Measurements from ENCODE around the gene SLCO2A1. TPM values are rescaled to one million over a fixed set of nuclear protein-coding genes. Genes with fewer than 3 reads are reported as not detected.

The SLCO2A1 gene
- total RNA-seq, 8 experiments from 2014 or later: 0.16 to 9.0 (median 1.5) TPM

GRCh38 chr3:134068429-134068828 lies 38.7 kb upstream of the SLCO2A1 start:
- Histone ChIP-seq H3K27ac (no peak overlapping the region), H3K4me1 (replicated peaks in 1 of 2) (no peaks in the 10 kb centered on the region), H3K4me3 (no peak overlapping the region)
- in situ Hi-C loops (cut with MboI; ENCODE audit: low pct_unique_long_range_greater_than_20kb in 2 of 9, low sequenced_read_pairs in 9 of 9, unreplicated experiment in 9 of 9): no loop called here
- WGBS, 10 experiments: 90 to 100% (median 100%) methylated on average over 1 to 3 of the region's 7 CpGs; no CpG with 5 or more reads in 5 of the 10 experiments
- ATAC-seq (replicated peaks in 6 of 8): no peak

DNA sequence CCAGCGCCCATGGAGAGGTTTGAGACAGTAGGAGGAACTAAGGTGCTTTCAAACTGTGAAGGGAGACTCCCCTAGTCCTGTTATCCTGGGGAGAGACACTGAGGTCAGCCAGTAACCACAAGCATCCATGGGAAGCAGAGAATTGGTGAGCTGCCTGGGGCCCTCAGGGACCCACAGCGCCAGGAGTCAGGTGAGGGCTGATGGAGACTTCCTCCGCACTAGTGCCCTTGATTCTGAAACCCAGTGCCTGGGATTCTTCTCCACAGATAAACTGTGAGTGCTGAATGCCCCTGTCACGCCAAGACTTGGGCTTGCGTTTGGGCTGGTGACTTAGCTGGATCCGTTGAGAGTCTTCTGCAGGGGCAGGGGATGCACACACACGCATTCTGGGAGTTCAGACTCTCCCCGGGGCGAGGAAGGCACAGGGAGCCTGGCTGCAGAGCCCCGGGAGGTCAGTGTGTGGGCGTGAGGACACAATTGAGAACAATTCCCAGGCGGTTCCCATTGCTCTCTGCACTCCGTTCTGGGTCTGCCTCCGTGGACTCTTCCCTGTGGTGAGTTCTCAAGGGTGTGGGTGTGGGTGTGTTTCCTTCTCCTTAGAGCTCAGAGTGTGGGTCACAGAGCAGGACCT lies 37.9 kb upstream of the SLCO2A1 start:
- Histone ChIP-seq H3K27ac (no peak overlapping the region), H3K4me1 (replicated peaks in 1 of 2) (no peaks in the 10 kb centered on the region), H3K4me3 (no peak overlapping the region)
- in situ Hi-C loops (cut with MboI; ENCODE audit: low pct_unique_long_range_greater_than_20kb in 2 of 9, low sequenced_read_pairs in 9 of 9, unreplicated experiment in 9 of 9): no loop called here
- peak in 1 of 8 experiments; percentile 5 for ATAC-seq (replicated peaks in 6 of 8)
- 40 to 72% (median 60%) methylated on average over 2 to 4 of the region's 14 CpGs; no CpG with 5 or more reads in 5 of the 10 experiments for WGBS, 10 experiments

DNA sequence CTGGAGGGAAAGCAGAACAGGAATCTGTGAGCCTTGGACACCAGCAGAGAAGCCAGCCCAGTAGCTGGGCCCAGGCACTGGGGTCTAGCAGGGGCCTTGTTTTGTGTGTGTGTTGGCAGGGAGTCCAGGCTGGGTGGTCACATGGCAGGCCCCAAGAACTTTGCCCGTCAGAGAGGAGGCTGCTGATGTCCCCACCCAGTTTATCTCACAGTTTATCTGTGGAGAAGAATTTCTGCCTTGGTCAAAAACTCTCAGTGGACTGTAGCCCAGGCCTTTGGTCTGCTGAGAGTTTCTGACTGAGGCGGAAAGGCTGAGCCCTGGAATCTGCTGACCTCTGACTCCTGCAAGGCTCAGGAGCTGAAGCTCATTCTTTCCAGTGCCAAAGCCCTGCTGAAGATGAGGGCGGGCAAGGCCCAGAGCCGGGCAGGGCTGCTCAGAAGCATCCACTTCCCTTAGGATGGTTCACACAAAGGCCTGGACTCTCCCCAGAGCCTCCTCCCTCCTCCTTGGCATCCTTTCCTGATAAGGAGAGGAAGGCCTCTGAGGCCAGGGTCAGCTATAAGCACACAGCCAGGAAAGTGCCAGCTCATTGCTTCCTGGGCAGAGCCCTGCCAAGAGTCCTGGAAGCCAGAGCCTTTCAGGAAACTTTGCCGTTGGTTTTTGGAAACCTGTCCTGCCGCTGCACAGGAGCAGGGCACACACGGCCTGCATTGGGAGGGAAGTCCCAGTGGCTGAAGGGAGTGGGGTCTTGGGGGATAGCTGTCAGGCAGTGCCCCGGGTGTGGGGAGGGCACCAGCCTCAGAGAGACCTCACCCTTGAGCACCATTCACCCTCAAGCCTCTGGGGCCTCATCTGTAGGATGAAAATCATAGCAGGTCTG lies 37.2 kb upstream of the SLCO2A1 start:
- Histone ChIP-seq H3K4me3 (no peak overlapping the region), H3K27ac (no peak overlapping the region), H3K4me1 (replicated peaks in 1 of 2) (no peaks in the 10 kb centered on the region)
- in situ Hi-C loops (cut with MboI; ENCODE audit: low pct_unique_long_range_greater_than_20kb in 2 of 9, low sequenced_read_pairs in 9 of 9, unreplicated experiment in 9 of 9): no loop called here
- peak in 2 of 8 experiments; percentile 9 to 10 for ATAC-seq (replicated peaks in 6 of 8)
- WGBS, 10 experiments: 33 to 100% (median 90%) methylated on average over 1 to 6 of the region's 8 CpGs; no CpG with 5 or more reads in 5 of the 10 experiments

DNA sequence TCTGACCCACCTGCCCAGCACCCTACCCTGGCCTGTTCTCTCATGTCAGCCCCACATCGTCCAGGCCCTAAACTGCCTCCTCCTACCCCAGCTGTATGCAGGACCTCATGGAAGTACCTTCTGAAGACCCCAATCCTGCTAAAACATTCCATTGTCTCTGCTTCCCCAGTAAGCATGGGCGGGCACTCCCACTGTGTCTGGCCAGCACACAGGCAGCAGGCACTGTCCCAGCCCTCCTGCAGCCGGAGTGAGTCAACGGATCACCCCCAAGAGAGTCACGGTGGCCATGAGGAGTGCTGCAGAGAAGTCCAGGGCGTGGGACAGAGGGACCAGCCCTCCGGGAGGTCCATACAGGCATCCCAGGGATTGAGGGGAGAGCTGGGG lies 36.4 kb upstream of the SLCO2A1 start:
- Histone ChIP-seq H3K4me1 (replicated peaks in 1 of 2) (no peaks in the 10 kb centered on the region), H3K27ac (no peak overlapping the region), H3K4me3 (no peak overlapping the region)
- in situ Hi-C loops (cut with MboI; ENCODE audit: low pct_unique_long_range_greater_than_20kb in 2 of 9, low sequenced_read_pairs in 9 of 9, unreplicated experiment in 9 of 9): no loop called here
- ATAC-seq (replicated peaks in 6 of 8): peak in 2 of 8 experiments; percentile 19 to 64
- 0 to 80% (median 55%) methylated on average over 1 to 6 of the region's 7 CpGs; no CpG with 5 or more reads in 7 of the 10 experiments for WGBS, 10 experiments

DNA sequence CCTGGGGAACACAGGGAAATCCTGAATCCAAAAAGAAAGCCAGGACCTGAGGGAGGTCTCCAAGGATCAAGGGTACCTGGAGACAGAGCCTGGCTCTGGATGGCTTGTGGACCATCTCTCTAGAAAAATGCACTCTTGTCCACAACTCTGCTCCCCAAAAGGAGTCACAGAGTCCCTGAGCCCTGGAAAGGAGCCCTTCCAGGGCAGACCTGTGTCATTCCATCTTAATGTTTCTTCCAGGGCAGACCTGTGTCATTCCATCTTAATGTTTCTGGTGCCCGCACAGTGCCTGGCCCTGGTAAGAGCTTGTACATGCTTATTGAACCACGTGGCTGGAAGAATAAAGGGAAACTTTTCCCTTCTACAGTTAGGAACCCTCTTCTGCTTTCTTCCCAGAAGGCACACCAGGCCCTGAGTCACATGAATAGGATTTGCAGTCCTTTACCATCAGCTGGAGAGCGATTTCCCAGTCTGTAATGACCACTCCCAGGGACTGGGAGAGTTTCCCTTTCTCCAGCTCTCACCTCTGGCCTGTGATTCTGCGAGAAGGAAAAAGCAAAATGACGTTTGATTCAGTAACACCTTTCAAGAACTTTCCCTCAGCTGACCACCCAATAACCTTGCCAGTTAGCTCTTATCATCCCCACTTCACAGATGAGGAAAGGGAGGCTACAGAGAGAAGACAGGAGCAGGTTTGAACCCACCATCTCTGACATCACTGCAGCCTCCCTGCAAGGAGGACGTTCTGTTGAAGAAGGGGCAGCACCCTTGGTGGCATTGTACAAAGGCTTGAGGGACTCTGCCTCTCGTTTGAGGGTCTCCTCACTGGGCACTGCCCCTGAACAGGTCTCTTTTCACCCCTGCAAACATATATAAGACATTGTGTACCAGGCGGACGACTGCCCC lies 35.8 kb upstream of the SLCO2A1 start:
- Histone ChIP-seq H3K27ac (no peak overlapping the region), H3K4me3 (no peak overlapping the region), H3K4me1 (replicated peaks in 1 of 2) (peaks cover 0 to 3% of the 10 kb centered on the region in 2 donors)
- WGBS, 10 experiments: 50 to 100% (median 72%) methylated on average over 1 to 5 of the region's 9 CpGs; no CpG with 5 or more reads in 1 of the 10 experiments
- ATAC-seq (replicated peaks in 6 of 8): peak in 3 of 8 experiments; percentile 51 to 81 (median 79)
- in situ Hi-C loops (cut with MboI; ENCODE audit: low pct_unique_long_range_greater_than_20kb in 2 of 9, low sequenced_read_pairs in 9 of 9, unreplicated experiment in 9 of 9): no loop called here

GRCh38 chr3:134064081-134064480 lies 34.4 kb upstream of the SLCO2A1 start:
- Histone ChIP-seq H3K27ac (no peak overlapping the region), H3K4me1 (replicated peaks in 1 of 2) (peaks cover 0 to 12% of the 10 kb centered on the region in 2 donors), H3K4me3 (no peak overlapping the region)
- no peak for ATAC-seq (replicated peaks in 6 of 8)
- WGBS, 10 experiments: 55 to 100% (median 83%) methylated on average over 1 to 2 of the region's 2 CpGs; no CpG with 5 or more reads in 6 of the 10 experiments
- in situ Hi-C loops (cut with MboI; ENCODE audit: low pct_unique_long_range_greater_than_20kb in 2 of 9, low sequenced_read_pairs in 9 of 9, unreplicated experiment in 9 of 9): no loop called here

DNA sequence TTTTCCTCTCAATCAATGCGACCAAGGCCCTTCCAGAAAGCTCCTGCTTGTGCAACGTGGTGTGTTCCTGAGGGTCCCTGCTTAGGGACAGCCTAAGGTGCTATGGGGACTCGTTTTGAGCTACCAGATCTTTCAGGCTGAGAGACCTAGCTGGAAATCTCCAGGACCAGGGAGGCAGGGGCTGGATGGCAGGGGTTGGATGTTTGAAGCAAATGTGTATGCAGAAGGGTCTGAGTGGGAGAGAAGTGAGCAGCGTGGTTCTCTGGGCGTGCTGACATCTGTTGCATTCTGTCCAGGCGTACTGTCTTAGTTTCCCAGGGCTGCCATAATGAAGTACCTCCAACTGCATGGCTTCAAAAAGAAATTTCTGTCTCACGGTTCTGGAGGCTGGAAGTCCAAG lies 31.7 kb upstream of the SLCO2A1 start:
- WGBS, 10 experiments: 57 to 100% (median 84%) methylated on average over 1 to 4 of the region's 7 CpGs; no CpG with 5 or more reads in 2 of the 10 experiments
- in situ Hi-C loops (cut with MboI; ENCODE audit: low pct_unique_long_range_greater_than_20kb in 2 of 9, low sequenced_read_pairs in 9 of 9, unreplicated experiment in 9 of 9): no loop called here
- no peak for ATAC-seq (replicated peaks in 6 of 8)
- no peak overlapping the region for H3K4me3 ChIP-seq
- peaks cover 0 to 12% of the 10 kb centered on the region in 2 donors for H3K4me1 ChIP-seq (replicated peaks in 1 of 2)
- no peak overlapping the region for H3K27ac ChIP-seq

GRCh38 chr3:134060561-134061385 lies 31.0 kb upstream of the SLCO2A1 start:
- peak in 1 of 8 experiments; percentile 21 for ATAC-seq (replicated peaks in 6 of 8)
- in situ Hi-C loops (cut with MboI; ENCODE audit: low pct_unique_long_range_greater_than_20kb in 2 of 9, low sequenced_read_pairs in 9 of 9, unreplicated experiment in 9 of 9): no loop called here
- Histone ChIP-seq H3K4me3 (no peak overlapping the region), H3K27ac (no peak overlapping the region), H3K4me1 (replicated peaks in 1 of 2) (peaks cover 0 to 12% of the 10 kb centered on the region in 2 donors)
- WGBS, 10 experiments: 40 to 100% (median 48%) methylated on average over 2 to 5 of the region's 10 CpGs; no CpG with 5 or more reads in 1 of the 10 experiments

DNA sequence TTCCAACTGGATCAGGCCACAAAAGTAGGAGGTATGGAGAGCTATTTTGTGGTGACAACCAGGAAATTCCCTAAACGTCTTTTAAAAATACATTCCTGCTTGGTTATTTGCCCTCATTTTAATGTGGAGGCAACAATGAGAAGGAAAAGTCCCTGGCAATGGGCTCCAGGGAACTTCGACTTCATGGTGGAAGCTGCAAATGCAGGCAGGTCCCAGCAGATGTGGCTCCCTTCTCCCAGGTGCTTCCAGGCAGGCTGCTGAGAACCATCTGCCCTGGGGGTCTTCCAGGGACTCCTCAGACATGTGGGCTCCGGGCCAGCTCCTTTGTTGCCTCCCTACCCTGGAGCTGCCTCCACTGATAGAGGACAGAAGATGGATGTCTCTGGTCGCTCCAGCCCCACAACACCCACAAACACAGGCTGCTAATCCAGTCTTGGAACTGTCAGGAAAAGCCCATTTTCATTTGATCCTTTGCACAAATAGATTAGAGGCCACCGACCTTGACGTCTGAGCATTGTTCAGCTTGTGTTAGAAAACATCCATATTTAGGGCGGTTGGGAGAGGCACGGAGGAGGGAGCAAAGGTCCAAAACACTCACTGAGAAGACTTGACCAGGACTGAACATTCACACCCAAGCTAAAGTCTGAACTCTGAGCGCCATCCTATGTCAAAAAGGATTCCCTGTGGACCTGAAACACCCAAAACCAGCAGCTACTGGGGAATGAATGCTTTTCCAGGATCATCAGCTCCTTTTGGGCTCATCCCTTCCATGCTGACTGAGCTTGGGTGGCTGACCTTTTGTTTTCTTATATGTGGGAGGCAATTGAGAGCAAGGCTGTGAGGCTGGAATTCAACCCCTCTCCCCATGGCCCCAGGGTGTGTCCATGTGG lies 30.2 kb upstream of the SLCO2A1 start:
- Histone ChIP-seq H3K4me1 (replicated peaks in 1 of 2) (peaks cover 0 to 12% of the 10 kb centered on the region in 2 donors), H3K27ac (no peak overlapping the region), H3K4me3 (no peak overlapping the region)
- in situ Hi-C loops (cut with MboI; ENCODE audit: low pct_unique_long_range_greater_than_20kb in 2 of 9, low sequenced_read_pairs in 9 of 9, unreplicated experiment in 9 of 9): no loop called here
- ATAC-seq (replicated peaks in 6 of 8): peak in 3 of 8 experiments; percentile 26 to 64 (median 60)
- WGBS, 10 experiments: 0 to 100% (median 46%) methylated on average over 1 to 7 of the region's 9 CpGs; no CpG with 5 or more reads in 2 of the 10 experiments

DNA sequence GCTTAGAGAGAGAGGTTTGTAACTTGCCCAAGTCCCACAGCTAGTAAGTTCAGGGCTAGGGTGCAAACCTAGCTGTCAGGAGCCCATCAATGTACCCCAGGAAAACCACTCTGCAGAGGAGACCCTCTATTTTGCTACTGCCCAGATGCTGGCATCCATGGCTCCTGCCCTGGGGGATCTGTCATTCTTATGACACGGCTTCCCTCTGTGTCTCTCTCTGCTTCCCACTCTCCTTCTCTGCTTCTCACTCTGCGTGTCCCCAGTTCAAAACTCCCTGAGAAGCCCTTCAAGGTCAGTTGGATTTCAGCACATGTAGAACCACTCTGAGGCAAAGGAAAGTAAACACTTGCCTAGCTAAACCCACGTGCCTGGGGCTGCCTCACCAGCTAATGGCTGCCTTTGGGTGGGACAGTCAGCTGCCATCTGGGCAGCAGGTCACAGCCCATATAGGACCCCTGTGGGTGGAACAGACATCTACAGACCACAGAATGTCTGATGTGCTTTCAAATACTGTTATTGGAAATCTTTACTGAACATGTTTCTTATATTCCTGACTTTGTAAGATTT lies 29.4 kb upstream of the SLCO2A1 start:
- peak in 2 of 8 experiments; percentile 20 to 34 for ATAC-seq (replicated peaks in 6 of 8)
- no peak overlapping the region for H3K27ac ChIP-seq
- whole genome bisulfite sequencing, 10 experiments: 14 to 87% (median 80%) methylated on average over 1 to 3 of the region's 3 CpGs; no CpG with 5 or more reads in 4 of the 10 experiments
- in situ Hi-C loops (cut with MboI; ENCODE audit: low pct_unique_long_range_greater_than_20kb in 2 of 9, low sequenced_read_pairs in 9 of 9, unreplicated experiment in 9 of 9): no loop called here
- peaks cover 0 to 12% of the 10 kb centered on the region in 2 donors for H3K4me1 ChIP-seq (replicated peaks in 1 of 2)
- no peak overlapping the region for H3K4me3 ChIP-seq

DNA sequence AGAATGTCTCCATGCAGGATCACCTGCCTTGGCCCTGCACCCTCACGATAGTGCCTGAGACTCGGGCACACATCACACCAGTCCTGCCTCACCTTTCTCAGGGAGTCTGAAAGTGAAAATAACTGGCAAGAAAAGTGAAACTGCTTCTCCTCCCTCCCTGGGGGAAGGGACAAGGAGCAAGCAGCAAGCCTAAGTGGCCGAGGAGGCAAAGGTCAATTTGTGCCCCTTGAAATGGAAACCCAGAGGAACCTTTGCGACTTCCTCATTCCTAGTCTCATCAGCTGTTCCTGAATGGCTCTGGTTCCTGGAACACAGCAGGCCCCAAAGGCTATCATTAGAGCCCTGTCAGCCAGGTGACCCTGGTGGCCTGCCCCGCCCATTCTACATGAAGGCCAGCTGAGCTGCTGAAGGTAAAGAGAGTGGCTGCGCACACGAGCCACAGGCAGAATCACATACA lies 28.0 kb upstream of the SLCO2A1 start:
- in situ Hi-C loops (cut with MboI; ENCODE audit: low pct_unique_long_range_greater_than_20kb in 2 of 9, low sequenced_read_pairs in 9 of 9, unreplicated experiment in 9 of 9): no loop called here
- WGBS, 10 experiments: 53 to 100% (median 89%) methylated on average over 1 to 5 of the region's 7 CpGs; no CpG with 5 or more reads in 2 of the 10 experiments
- peaks cover 0 to 12% of the 10 kb centered on the region in 2 donors for H3K4me1 ChIP-seq (replicated peaks in 1 of 2)
- no peak for ATAC-seq (replicated peaks in 6 of 8)
- H3K27ac ChIP-seq: no peak overlapping the region
- H3K4me3 ChIP-seq: no peak overlapping the region
